ENCODE measurements around the gene PGD.
"Not testable (repeated sequence)": the region's sequence is repeated elsewhere in the genome, so short reads cannot be mapped to it uniquely, and the experiment has no call there.

DNA sequence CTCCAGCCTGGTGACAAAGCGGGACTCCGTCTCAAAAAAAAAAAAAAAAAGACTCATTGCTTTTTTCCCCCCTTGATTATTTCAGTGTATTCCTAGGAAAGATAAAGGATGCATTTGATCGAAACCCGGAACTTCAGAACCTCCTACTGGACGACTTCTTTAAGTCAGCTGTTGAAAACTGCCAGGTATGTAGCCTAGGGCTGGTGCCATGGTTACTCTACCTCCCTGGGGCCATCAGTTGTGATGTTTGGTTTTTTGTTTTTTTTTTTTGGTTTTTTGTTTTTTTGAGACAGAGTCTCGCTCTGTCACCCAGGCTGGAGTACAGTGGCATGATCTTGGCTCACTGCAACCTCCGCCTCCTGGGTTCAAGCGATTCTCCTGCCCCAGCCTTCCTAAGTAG is 19.9 kb downstream of the PGD start:
- TF ChIP-seq, protein P1, sequence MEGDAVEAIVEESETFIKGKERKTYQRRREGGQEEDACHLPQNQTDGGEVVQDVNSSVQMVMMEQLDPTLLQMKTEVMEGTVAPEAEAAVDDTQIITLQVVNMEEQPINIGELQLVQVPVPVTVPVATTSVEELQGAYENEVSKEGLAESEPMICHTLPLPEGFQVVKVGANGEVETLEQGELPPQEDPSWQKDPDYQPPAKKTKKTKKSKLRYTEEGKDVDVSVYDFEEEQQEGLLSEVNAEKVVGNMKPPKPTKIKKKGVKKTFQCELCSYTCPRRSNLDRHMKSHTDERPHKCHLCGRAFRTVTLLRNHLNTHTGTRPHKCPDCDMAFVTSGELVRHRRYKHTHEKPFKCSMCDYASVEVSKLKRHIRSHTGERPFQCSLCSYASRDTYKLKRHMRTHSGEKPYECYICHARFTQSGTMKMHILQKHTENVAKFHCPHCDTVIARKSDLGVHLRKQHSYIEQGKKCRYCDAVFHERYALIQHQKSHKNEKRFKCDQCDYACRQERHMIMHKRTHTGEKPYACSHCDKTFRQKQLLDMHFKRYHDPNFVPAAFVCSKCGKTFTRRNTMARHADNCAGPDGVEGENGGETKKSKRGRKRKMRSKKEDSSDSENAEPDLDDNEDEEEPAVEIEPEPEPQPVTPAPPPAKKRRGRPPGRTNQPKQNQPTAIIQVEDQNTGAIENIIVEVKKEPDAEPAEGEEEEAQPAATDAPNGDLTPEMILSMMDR (IDR thresholded peaks at IDR 0.05): not testable (repeated sequence)
- not testable (repeated sequence) for TF ChIP-seq EZH2phosphoT487 (IDR thresholded peaks at IDR 0.05)
